GM18868 (cell line): ENCODE results near the gene CHCHD2.
"Not testable (repeated sequence)": the region's sequence is repeated elsewhere in the genome, so short reads cannot be mapped to it uniquely, and the experiment has no call there.

ENCODE experiments used
- ATAC-seq: cut with Tn5 transposase; IDR thresholded peaks from one replicate; pipeline ENCODE4 v1.9.1; 2021; ENCODE audit warnings: mild to moderate bottlenecking, moderate library complexity; ENCODE audit not compliant: unreplicated experiment

Gene CHCHD2

GRCh38 chr7:56106108-56107073 is at the start of gene CHCHD2:
CHCHD2 (minus strand) TSS chr7:56106476; CDS start chr7:56106413, 63 bp downstream.
- peak; percentile 99 for ATAC-seq

GRCh38 chr7:56131062-56131461 is 24.8 kb upstream of the CHCHD2 start:
- ATAC-seq = not testable (repeated sequence)

- no peak for ATAC-seq
Observed at GRCh38 chr7:56127241-56127975, 21.1 kb upstream of the CHCHD2 start.

DNA sequence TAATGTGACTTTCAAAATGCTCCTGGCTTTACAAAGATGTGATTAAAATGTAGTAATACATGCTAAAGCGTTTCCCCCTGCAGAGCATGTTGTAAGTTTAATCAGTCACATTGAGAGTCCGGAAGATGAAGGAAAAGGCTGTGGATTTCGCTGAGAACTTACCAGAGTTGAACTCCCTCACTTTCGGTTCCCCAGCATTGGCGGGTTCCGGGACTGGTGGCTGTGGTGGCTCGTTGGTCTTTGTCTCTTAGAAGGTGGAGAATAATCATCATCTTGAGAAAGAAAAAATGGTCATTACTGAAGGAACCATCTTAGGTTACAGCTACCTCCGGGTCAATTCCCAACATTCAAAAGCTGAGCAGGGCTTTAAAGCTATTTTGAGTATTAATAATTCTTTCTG is 19.6 kb upstream of the CHCHD2 start:
- ATAC-seq = no peak

DNA sequence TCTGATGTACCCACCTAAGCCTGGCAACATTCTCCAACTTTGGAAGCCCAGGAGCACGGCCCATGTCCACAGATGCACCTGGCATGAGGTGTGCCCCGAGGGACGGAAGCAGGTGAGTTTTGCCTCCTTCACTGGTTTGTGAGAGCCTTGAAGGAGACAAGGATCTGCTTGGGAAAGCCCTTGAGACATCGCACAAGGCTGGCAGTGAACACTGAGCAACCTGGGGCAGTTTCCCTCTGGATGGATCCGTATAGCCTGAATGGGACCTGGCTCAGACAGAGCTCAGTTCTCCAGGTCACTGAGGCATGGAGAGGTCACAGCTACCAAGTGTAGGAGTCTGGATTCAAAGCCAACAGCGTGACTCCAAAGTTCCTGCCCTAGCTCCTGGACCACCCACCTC is 18.7 kb upstream of the CHCHD2 start:
- no peak for ATAC-seq

- ATAC-seq = no peak
Observed at GRCh38 chr7:56121440-56121839, 15.2 kb upstream of the CHCHD2 start.

GRCh38 chr7:56115852-56116538 is 9.7 kb upstream of the CHCHD2 start, which contains the start of gene NUPR2:
NUPR2 (minus strand) TSS chr7:56116417; CDS start chr7:56116314, 103 bp downstream.
- ATAC-seq = no peak

DNA sequence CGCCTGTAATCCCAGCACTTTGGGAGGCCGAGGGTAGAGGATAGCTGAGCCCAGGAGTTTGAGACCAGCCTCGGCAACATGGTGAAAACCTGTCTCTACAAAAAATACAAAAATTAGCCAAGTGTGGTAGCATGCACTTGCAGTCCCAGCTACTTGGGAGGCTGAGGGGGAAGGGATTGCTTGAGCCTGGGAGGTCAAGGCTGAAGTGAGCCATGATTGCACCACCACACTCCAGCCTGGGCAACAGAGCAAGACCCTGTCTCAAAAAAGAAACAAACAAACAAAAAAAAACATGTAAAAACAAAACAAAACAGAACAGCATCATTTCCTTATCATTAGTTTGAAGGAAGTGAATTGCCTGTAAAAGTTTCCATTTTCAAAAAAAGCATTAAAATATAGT is 6.0 kb upstream of the CHCHD2 start:
- ATAC-seq = not testable (repeated sequence)

- no peak for ATAC-seq
Observed at GRCh38 chr7:56110611-56111010, 4.3 kb upstream of the CHCHD2 start.

DNA sequence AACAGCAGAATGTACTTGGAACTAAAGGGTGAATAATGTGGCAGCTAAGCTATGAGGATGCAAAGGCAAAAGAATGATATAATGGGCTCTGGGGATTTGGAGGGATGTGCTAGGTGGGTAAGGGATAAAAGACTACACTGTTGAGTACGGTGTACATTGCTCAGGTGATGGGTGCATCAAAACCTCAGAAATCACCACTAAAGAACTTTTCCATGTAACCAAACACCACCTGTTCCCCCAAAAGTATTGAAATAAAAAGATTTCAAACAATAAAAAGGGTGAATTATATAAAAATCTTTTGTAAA is 1.6 kb upstream of the CHCHD2 start:
- no peak for ATAC-seq

DNA sequence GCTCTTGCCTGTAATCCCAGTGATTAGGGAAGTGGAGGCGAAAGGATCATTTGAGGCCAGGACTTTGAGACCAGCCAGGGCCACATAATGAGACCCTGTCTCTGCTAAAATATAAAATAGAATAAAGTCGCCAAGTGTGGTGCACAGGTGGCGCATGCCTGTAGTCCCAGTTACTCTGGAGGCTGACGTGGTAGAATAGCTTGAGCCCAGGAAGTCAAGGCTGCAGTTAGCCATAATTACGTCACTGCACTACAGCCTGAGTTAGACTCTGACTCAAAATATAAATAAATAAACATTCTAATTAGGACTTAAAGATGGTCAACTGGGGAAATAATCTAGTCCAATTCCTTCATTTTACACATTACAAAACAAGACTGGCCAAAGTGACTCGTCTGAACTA is 768 bp downstream of the CHCHD2 start:
- ATAC-seq = peak; percentile 21

GRCh38 chr7:56104138-56104537 is 2.1 kb downstream of the CHCHD2 start:
- not testable (repeated sequence) for ATAC-seq

GRCh38 chr7:56099653-56100052 is 6.6 kb downstream of the CHCHD2 start:
- ATAC-seq = no peak

GRCh38 chr7:56098187-56099008 is 7.9 kb downstream of the CHCHD2 start:
- ATAC-seq = not testable (repeated sequence)

- no peak for ATAC-seq
Observed at GRCh38 chr7:56097700-56098099, 8.6 kb downstream of the CHCHD2 start.

DNA sequence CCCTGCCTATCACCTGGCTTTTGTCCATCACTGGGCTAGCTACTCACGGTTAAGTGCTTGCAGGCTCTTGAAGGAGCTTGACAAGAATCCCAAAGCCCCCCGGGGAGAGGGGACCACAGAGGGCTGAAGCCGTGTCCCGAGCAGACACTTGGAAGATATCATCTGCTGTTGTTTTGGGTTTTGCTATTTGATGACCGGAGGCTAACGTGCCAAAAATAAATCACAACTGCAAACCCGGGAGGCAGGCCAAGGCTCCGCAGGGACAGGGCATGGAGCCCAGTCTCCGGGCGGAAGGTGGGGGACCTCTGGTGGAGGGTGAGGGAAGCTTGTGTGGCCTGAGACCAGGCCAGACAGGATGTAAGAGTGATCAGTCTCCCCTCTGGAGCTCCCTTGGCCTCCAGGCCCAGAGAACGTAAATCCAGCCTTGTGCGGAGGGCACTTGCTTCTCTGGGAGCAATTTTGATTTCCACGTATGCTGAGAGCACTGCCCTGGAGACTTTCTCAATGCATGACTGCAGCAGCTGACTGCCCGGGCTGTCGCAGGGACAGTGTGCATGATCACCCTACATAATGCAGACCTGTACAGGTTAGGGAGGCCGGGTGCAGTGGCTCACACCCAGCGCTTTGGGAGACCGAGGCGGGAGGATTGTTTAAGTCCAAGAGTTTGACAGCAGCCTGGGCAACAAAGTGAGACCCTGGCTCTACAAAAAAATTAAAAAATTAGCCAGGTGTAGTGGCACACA is 13.3 kb downstream of the CHCHD2 start, which contains the start of gene PHKG1:
Gene PHKG1 (minus strand): TSS at position 164 of the 743 bp plus-strand sequence. CDS start 4,011 bp downstream, outside the sequence.
- ATAC-seq = no peak

DNA sequence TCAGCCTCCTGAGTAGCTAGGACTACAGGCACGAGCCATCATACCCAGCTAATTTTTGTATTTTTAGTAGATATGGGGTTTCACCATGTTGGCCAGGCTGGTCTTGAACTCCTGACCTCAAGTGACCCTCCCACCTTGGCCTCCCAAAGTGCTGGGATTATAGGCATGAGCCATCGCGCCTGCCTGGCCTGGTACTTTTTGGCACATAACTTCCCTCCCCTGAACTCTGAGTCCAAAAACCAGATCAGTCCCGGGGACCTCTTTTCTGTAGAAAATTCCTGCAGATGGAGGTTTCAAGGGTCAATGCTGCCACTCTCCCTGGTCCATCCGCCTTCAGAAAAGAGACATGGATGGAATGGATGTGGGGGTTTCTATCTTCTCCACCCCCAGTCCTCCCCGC is 13.9 kb downstream of the CHCHD2 start:
- ATAC-seq = not testable (repeated sequence)

DNA sequence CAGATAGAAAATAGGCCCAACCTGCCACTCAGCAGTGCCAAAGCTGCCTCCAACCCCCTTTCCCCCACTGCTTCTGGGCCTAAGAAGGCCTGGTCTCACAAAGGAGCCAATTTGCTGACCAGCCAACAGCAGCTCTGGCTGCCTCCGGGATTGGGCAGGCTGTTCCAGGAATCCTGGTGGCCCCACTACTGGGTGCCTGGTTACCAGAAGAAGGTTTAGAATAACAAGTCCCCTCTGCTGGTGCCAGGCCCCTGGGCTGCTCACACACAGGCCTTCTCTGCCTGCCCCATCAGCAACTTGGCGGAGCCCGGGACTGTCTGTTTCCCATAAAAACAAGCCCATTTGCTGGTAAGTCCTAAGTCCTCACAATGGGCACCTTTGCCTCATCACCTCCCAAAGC is 14.7 kb downstream of the CHCHD2 start:
- no peak for ATAC-seq

DNA sequence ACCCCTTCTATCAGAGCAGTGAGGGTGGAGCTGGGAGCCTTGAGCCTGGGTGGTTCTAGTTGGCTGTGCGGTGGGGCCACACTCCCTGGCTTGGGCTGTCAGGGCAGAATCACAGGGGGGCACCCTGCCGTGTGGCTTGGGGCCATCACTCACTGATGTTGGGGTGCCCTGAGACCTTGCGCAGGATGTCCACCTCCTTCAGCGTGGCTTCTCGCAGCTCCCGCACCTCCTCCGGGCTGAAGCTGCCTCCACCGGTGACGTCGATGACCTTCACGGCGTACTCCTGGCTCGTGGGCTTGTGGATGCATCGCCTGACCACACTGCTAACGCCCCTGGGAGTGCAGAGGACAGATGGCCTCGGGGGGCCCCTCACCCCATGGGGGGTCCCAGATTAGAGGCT is 18.8 kb downstream of the CHCHD2 start:
- ATAC-seq = no peak

- ATAC-seq = no peak
Observed at GRCh38 chr7:56086761-56087160, 19.5 kb downstream of the CHCHD2 start.
